GM12873 (cell line): ENCODE measurements around the gene PORCN.

ENCODE experiments used
- CTCF ChIP-seq: IDR thresholded peaks from 2 replicates; pipeline ENCODE4 v1.5.1; 2012; ENCODE audit warnings: low read depth, mild to moderate bottlenecking, moderate library complexity, low read length, control low read depth; ENCODE audit not compliant: insufficient read depth; ENCODE audit errors: missing control alignments

The PORCN gene

GRCh38 chrX:48467281-48467761 is 41.5 kb upstream of the PORCN start:
- TF ChIP-seq CTCF, result no peak

GRCh38 chrX:48468247-48468671 is 40.5 kb upstream of the PORCN start:
- TF ChIP-seq CTCF, result no peak

GRCh38 chrX:48468693-48469691 is 39.8 kb upstream of the PORCN start:
- peak; percentile 42 for TF ChIP-seq CTCF

GRCh38 chrX:48470110-48470832 is 38.5 kb upstream of the PORCN start, which contains the start of gene SLC38A5:
Gene SLC38A5, minus strand, starts transcription at chrX:48470260. Its CDS starts 2,336 bp downstream, at chrX:48467924.
- TF ChIP-seq CTCF, result no peak

GRCh38 chrX:48470833-48471118 is 38.0 kb upstream of the PORCN start:
- no peak for TF ChIP-seq CTCF

- TF ChIP-seq CTCF, result no peak
These were observed 37.3 kb upstream of the PORCN start for GRCh38 chrX:48471504-48471903.

- no peak for TF ChIP-seq CTCF
These were observed 36.6 kb upstream of the PORCN start for GRCh38 chrX:48472225-48472624.
